Measurements from ENCODE around the gene ZDHHC16. TPM values are rescaled to one million over a fixed set of nuclear protein-coding genes. Genes with fewer than 3 reads are reported as not detected.
"Not testable (repeated sequence)": the region's sequence is repeated elsewhere in the genome, so short reads cannot be mapped to it uniquely, and the experiment has no call there.

The ZDHHC16 gene
- total RNA-seq, 4 donors from 2014 or later: 27.7 to 43.5 (median 34.4) TPM

- no peak for TF ChIP-seq CTCF (IDR thresholded peaks at IDR 0.05)
- ATAC-seq (ENCODE audit: low FRiP score): peak; percentile 81
- DNase-seq (ENCODE audit: low spot score): no peak
Measured at GRCh38 chr10:97475936-97476594, 30.1 kb downstream of the ZDHHC16 start.

GRCh38 chr10:97479410-97479809, 33.4 kb downstream of the ZDHHC16 start:
- DNase-seq (ENCODE audit: low spot score); ATAC-seq (ENCODE audit: low FRiP score): not testable (repeated sequence)

GRCh38 chr10:97479939-97480338, 34.0 kb downstream of the ZDHHC16 start:
- DNase-seq (ENCODE audit: low spot score) (no peak), ATAC-seq (ENCODE audit: low FRiP score) (no peak)
- no peak for TF ChIP-seq CTCF (IDR thresholded peaks at IDR 0.05)

- no peak for ATAC-seq (ENCODE audit: low FRiP score)
- TF ChIP-seq CTCF (IDR thresholded peaks at IDR 0.05): no peak
- DNase-seq (ENCODE audit: low spot score): no peak
Measured at GRCh38 chr10:97481071-97481470, 35.1 kb downstream of the ZDHHC16 start.

GRCh38 chr10:97482381-97482780, 36.4 kb downstream of the ZDHHC16 start:
- TF ChIP-seq CTCF (IDR thresholded peaks at IDR 0.05): no peak
- no peak for ATAC-seq (ENCODE audit: low FRiP score)

GRCh38 chr10:97483506-97483905, 37.5 kb downstream of the ZDHHC16 start:
- no peak for ATAC-seq (ENCODE audit: low FRiP score)
- no peak for TF ChIP-seq CTCF (IDR thresholded peaks at IDR 0.05)
- no peak for DNase-seq (ENCODE audit: low spot score)

More at GRCh38 chr10:97482381-97482780, 36.4 kb downstream of the ZDHHC16 start:
- DNase-seq (ENCODE audit: low spot score): no peak

GRCh38 chr10:97483921-97484320, 37.9 kb downstream of the ZDHHC16 start:
- no peak for TF ChIP-seq CTCF (IDR thresholded peaks at IDR 0.05)
- DNase-seq (ENCODE audit: low spot score): no peak
- no peak for ATAC-seq (ENCODE audit: low FRiP score)
